GM23338 (cell line): ENCODE data around the gene ZNF581. TPM values are rescaled to one million over a fixed set of nuclear protein-coding genes. Genes with fewer than 3 reads are reported as not detected.
A peak's percentile ranks its signal among the peaks of the same experiment; 100 is the strongest.

ENCODE experiments used
- ATAC-seq: fragments of 200-7000 bp; cut with Tn5 transposase; 3 replicates; pipeline ENCODE4 v1.9.1; 2020
- DNase-seq: peaks from one replicate; pipeline ENCODE4 v3.0.0-alpha.2; 2015; ENCODE audit warnings: low spot score
- H2AFZ ChIP-seq: fragments of 200-600 bp; sonication (generic); 2 replicates; pipeline ENCODE4 v1.8.0; 2016; ENCODE audit warnings: antibody characterized with exemption, mild to moderate bottlenecking, moderate library complexity
- H3F3A ChIP-seq: fragments of 200-600 bp; sonication (generic); replicated peaks from 2 replicates; pipeline ENCODE4 v1.8.0; 2017; ENCODE audit warnings: antibody characterized with exemption, mixed run types, low read depth
- H3K27ac ChIP-seq: fragments of 200-600 bp; sonication (generic); 2 replicates; pipeline ENCODE4 v1.6.1; 2016; ENCODE audit warnings: low read depth
- H3K27me3 ChIP-seq: fragments of 200-600 bp; sonication (generic); 2 replicates; pipeline ENCODE4 v1.8.0; 2016; ENCODE audit warnings: mild to moderate bottlenecking, mixed run types, moderate library complexity; ENCODE audit not compliant: insufficient read depth
- H3K36me3 ChIP-seq: fragments of 200-600 bp; sonication (generic); 2 replicates; pipeline ENCODE4 v1.8.0; 2016; ENCODE audit warnings: mild to moderate bottlenecking; ENCODE audit not compliant: insufficient read depth
- H3K4me1 ChIP-seq: fragments of 200-600 bp; sonication (generic); 2 replicates; pipeline ENCODE4 v1.8.0; 2016; ENCODE audit warnings: mild to moderate bottlenecking, moderate library complexity; ENCODE audit not compliant: insufficient read depth
- H3K4me2 ChIP-seq: fragments of 200-600 bp; sonication (generic); 2 replicates; pipeline ENCODE4 v1.7.1; 2017; ENCODE audit warnings: mixed run types
- H3K4me3 ChIP-seq: fragments of 200-600 bp; sonication (generic); 2 replicates; pipeline ENCODE4 v1.6.1; 2016; ENCODE audit warnings: mixed run types
- H3K79me2 ChIP-seq: fragments of 200-600 bp; sonication (generic); replicated peaks from 2 replicates; pipeline ENCODE4 v1.8.0; 2017; ENCODE audit warnings: mild to moderate bottlenecking; ENCODE audit not compliant: insufficient read depth
- H3K9me2 ChIP-seq: fragments of 200-600 bp; sonication (generic); 2 replicates; pipeline ENCODE4 v1.8.0; 2017; ENCODE audit not compliant: insufficient read depth
- H4K20me1 ChIP-seq: fragments of 200-600 bp; sonication (generic); replicated peaks from 2 replicates; pipeline ENCODE4 v1.8.0; 2017; ENCODE audit warnings: mild to moderate bottlenecking; ENCODE audit not compliant: insufficient read depth
- H3K27ac Mint-ChIP-seq: 2 replicates; pipeline ENCODE4 v1.8.0; 2020; ENCODE audit warnings: inconsistent platforms, mild to moderate bottlenecking, moderate library complexity, mixed read lengths
- H3K27me3 Mint-ChIP-seq: 3 replicates; pipeline ENCODE4 v1.8.0; 2022; ENCODE audit warnings: low read depth, mild to moderate bottlenecking, moderate library complexity, mixed read lengths, inconsistent platforms; ENCODE audit not compliant: insufficient read depth, poor library complexity
- H3K36me3 Mint-ChIP-seq: 3 replicates; pipeline ENCODE4 v1.8.0; 2021; ENCODE audit warnings: low read depth, mild to moderate bottlenecking, inconsistent platforms, moderate library complexity, mixed read lengths
- H3K4me1 Mint-ChIP-seq: 3 replicates; pipeline ENCODE4 v1.8.0; 2020; ENCODE audit warnings: mild to moderate bottlenecking, inconsistent platforms, mixed read lengths
- H3K4me3 Mint-ChIP-seq: 3 replicates; pipeline ENCODE4 v1.8.0; 2021; ENCODE audit warnings: moderate library complexity, mild to moderate bottlenecking, inconsistent platforms, mixed read lengths
- H3K9me3 Mint-ChIP-seq: 3 replicates; pipeline ENCODE4 v1.8.0; 2020; ENCODE audit warnings: moderate library complexity, mild to moderate bottlenecking, inconsistent platforms, mixed read lengths
- CREB1 ChIP-seq: fragments of 250-450 bp; sonication (Bioruptor Pico); IDR thresholded peaks from 2 replicates; pipeline ENCODE4 v1.5.0; 2020; ENCODE audit warnings: low read depth, mild to moderate bottlenecking, moderate library complexity
- CTCF ChIP-seq, 2 experiments: fragments of 200-600 bp in 1 of 2; sonication (generic) in 1 of 2; conservative IDR thresholded peaks; 2 replicates each; pipeline versions ENCODE4 v1.5.1 to v1.6.1; 2016 to 2017; ENCODE audit warnings: antibody characterized with exemption in 2 of 2, low read depth in 2 of 2, mild to moderate bottlenecking in 2 of 2, moderate library complexity in 1 of 2
- ETS1 ChIP-seq: IDR thresholded peaks from 2 replicates; pipeline ENCODE4 v1.6.1; 2016; ENCODE audit warnings: antibody characterized with exemption
- EZH2 ChIP-seq: fragments of 200-600 bp; sonication (generic); IDR thresholded peaks from one replicate; pipeline ENCODE4 v1.8.0; 2017; ENCODE audit warnings: antibody characterized with exemption, mild to moderate bottlenecking, low read depth; ENCODE audit not compliant: unreplicated experiment
- EZH2phosphoT487 ChIP-seq: fragments of 200-600 bp; sonication (generic); IDR thresholded peaks from one replicate; pipeline ENCODE4 v1.8.1; 2018; ENCODE audit warnings: antibody characterized with exemption; ENCODE audit not compliant: unreplicated experiment
- JUNB ChIP-seq: IDR thresholded peaks from one replicate; pipeline ENCODE4 v1.6.1; 2016; ENCODE audit warnings: antibody characterized with exemption; ENCODE audit not compliant: unreplicated experiment
- NANOG ChIP-seq: IDR thresholded peaks from 2 replicates; pipeline ENCODE4 v1.6.1; 2016; ENCODE audit warnings: antibody characterized with exemption, borderline replicate concordance
- POLR2AphosphoS5 ChIP-seq: IDR thresholded peaks from 2 replicates; pipeline ENCODE4 v1.6.1; 2016; ENCODE audit warnings: antibody characterized with exemption, low read depth
- REST ChIP-seq: IDR thresholded peaks from one replicate; pipeline ENCODE4 v1.6.1; 2018; ENCODE audit warnings: antibody characterized with exemption; ENCODE audit not compliant: unreplicated experiment
- STAT1 ChIP-seq: IDR thresholded peaks from one replicate; pipeline ENCODE4 v1.6.1; 2016; ENCODE audit warnings: antibody characterized with exemption; ENCODE audit not compliant: unreplicated experiment
- polyA plus RNA-seq: library from polyadenylated mRNA; unstranded; fragments of >200 nt; fragmentation: Nextera tagmentation; extraction: Ambion mirVana; gene quantifications from 2 replicates; pipeline ENCODE4 v1.2.1, GENCODE V29; 2016
- total RNA-seq: library from RNA; depleted of rRNA; stranded (reverse); fragments of >200 nt; shearing (Covaris generic); gene quantifications from 2 replicates; pipeline ENCODE4 v1.2.3, GENCODE V29; 2014
- TF ChIP-seq, protein P1 (sequence below): fragments of 250-450 bp; sonication (Bioruptor Pico); IDR thresholded peaks from 2 replicates; pipeline ENCODE4 v1.5.0; 2020; ENCODE audit warnings: mild to moderate bottlenecking, moderate library complexity

The ZNF581 gene
- total and polyA plus RNA-seq, 2 experiments from 2014 or later: 48.5 to 87.6 TPM

GRCh38 chr19:55617426-55617825 is 26.0 kb upstream of the ZNF581 start:
- no peak overlapping the region; the same call in 2 of the 3 replicates for H3K4me3 Mint-ChIP-seq

More at GRCh38 chr19:55617426-55617825, 26.0 kb upstream of the ZNF581 start:
- no peak for TF ChIP-seq ETS1
- TF ChIP-seq, protein P1, sequence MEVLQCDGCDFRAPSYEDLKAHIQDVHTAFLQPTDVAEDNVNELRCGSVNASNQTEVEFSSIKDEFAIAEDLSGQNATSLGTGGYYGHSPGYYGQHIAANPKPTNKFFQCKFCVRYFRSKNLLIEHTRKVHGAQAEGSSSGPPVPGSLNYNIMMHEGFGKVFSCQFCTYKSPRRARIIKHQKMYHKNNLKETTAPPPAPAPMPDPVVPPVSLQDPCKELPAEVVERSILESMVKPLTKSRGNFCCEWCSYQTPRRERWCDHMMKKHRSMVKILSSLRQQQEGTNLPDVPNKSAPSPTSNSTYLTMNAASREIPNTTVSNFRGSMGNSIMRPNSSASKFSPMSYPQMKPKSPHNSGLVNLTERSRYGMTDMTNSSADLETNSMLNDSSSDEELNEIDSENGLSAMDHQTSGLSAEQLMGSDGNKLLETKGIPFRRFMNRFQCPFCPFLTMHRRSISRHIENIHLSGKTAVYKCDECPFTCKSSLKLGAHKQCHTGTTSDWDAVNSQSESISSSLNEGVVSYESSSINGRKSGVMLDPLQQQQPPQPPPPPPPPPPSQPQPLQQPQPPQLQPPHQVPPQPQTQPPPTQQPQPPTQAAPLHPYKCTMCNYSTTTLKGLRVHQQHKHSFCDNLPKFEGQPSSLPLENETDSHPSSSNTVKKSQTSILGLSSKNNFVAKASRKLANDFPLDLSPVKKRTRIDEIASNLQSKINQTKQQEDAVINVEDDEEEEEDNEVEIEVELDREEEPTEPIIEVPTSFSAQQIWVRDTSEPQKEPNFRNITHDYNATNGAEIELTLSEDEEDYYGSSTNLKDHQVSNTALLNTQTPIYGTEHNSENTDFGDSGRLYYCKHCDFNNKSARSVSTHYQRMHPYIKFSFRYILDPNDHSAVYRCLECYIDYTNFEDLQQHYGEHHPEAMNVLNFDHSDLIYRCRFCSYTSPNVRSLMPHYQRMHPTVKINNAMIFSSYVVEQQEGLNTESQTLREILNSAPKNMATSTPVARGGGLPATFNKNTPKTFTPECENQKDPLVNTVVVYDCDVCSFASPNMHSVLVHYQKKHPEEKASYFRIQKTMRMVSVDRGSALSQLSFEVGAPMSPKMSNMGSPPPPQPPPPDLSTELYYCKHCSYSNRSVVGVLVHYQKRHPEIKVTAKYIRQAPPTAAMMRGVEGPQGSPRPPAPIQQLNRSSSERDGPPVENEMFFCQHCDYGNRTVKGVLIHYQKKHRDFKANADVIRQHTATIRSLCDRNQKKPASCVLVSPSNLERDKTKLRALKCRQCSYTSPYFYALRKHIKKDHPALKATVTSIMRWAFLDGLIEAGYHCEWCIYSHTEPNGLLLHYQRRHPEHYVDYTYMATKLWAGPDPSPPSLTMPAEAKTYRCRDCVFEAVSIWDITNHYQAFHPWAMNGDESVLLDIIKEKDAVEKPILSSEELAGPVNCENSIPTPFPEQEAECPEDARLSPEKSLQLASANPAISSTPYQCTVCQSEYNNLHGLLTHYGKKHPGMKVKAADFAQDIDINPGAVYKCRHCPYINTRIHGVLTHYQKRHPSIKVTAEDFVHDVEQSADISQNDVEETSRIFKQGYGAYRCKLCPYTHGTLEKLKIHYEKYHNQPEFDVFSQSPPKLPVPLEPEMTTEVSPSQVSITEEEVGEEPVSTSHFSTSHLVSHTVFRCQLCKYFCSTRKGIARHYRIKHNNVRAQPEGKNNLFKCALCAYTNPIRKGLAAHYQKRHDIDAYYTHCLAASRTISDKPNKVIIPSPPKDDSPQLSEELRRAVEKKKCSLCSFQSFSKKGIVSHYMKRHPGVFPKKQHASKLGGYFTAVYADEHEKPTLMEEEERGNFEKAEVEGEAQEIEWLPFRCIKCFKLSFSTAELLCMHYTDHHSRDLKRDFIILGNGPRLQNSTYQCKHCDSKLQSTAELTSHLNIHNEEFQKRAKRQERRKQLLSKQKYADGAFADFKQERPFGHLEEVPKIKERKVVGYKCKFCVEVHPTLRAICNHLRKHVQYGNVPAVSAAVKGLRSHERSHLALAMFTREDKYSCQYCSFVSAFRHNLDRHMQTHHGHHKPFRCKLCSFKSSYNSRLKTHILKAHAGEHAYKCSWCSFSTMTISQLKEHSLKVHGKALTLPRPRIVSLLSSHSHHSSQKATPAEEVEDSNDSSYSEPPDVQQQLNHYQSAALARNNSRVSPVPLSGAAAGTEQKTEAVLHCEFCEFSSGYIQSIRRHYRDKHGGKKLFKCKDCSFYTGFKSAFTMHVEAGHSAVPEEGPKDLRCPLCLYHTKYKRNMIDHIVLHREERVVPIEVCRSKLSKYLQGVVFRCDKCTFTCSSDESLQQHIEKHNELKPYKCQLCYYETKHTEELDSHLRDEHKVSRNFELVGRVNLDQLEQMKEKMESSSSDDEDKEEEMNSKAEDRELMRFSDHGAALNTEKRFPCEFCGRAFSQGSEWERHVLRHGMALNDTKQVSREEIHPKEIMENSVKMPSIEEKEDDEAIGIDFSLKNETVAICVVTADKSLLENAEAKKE (CRISPR knock-in tag): no peak
- TF ChIP-seq STAT1: no peak
- TF ChIP-seq CTCF (conservative IDR thresholded peaks at IDR 0.05; ENCODE audit: low read depth in 2 of 2): no peak
- no peak for TF ChIP-seq JUNB
- no peak for TF ChIP-seq POLR2AphosphoS5
- no peak for TF ChIP-seq CREB1 (CRISPR knock-in tag)
- TF ChIP-seq EZH2phosphoT487: no peak
- no peak for TF ChIP-seq NANOG
- TF ChIP-seq EZH2: no peak
- no peak for TF ChIP-seq REST
- Histone ChIP-seq H3K27ac (no peak overlapping the region), H3K9me2 (no peaks in the 10 kb centered on the region), H3K79me2 (0 out of 2 replicates have a peak, but pooled peaks cover 2% of the 10 kb centered on the region), H3K4me3 (no peak overlapping the region), H3K27me3 (no peaks in the 10 kb centered on the region), H3F3A (peaks cover 3% of the 10 kb centered on the region; the same call in 1 of the 2 replicates), H3K4me2 (no peak overlapping the region), H3K4me1 (no peaks in the 10 kb centered on the region), H2AFZ (no peak overlapping the region), H4K20me1 (peaks cover 6% of the 10 kb centered on the region), H3K36me3 (no peaks in the 10 kb centered on the region)
- H3K9me3 Mint-ChIP-seq: peaks cover 5% of the 10 kb centered on the region
- 0 out of 3 replicates have a peak, but pooled peaks cover 2% of the 10 kb centered on the region for H3K4me1 Mint-ChIP-seq
- H3K27me3 Mint-ChIP-seq: peaks cover 24% of the 10 kb centered on the region
- ATAC-seq (no peak), DNase-seq (peak; percentile 1)
- no peak overlapping the region for H3K27ac Mint-ChIP-seq
- peaks cover 49% of the 10 kb centered on the region for H3K36me3 Mint-ChIP-seq
